Caco-2 (cell line): ENCODE data around the gene ARPC2. TPM values are rescaled to one million over a fixed set of nuclear protein-coding genes. Genes with fewer than 3 reads are reported as not detected.

Source experiments
- BruUV-seq: library from RNA; stranded (reverse); fragments of 400-500 nt; replicated peaks from 2 replicates; lab custom pipeline; 2021; lab: Mats Ljungman, UMichigan
- CTCF ChIA-PET: fragments of 300-600 bp; sonication (Branson Sonifier 250); formaldehyde crosslinking; loops from one replicate; lab custom pipeline; 2022; ENCODE audit warnings: antibody characterized with exemption; lab: Charles Lee
- POLR2A ChIA-PET: fragments of 300-600 bp; sonication (Branson Sonifier 250); formaldehyde crosslinking; loops from one replicate; lab custom pipeline; 2022; ENCODE audit warnings: antibody characterized with exemption; lab: Charles Lee
- DNase-seq, 2 experiments: peaks; one replicate each; pipeline versions ENCODE4 v3.0.0 to v3.0.0-alpha.2; 2020 to 2022
- H3K27me3 ChIP-seq: replicated peaks from 2 replicates; pipeline ENCODE4 v1.6.0; 2011; ENCODE audit warnings: low read length; ENCODE audit not compliant: control insufficient read depth, insufficient read depth
- H3K36me3 ChIP-seq: 2 replicates; pipeline ENCODE4 v1.5.1; 2011; ENCODE audit warnings: low read length; ENCODE audit not compliant: control insufficient read depth, insufficient read depth
- H3K4me1 ChIP-seq: fragments of 250-450 bp; sonication (Bioruptor Pico); 2 replicates; pipeline ENCODE4 v1.5.1; 2020; ENCODE audit warnings: mild to moderate bottlenecking
- H3K4me3 ChIP-seq: 2 replicates; pipeline ENCODE4 v1.5.1; 2011; ENCODE audit warnings: low read depth, mild to moderate bottlenecking, control low read depth, low read length
- H3K9me3 ChIP-seq: fragments of 250-450 bp; sonication (Bioruptor Pico); 2 replicates; pipeline ENCODE4 v1.5.1; 2020; ENCODE audit warnings: mild to moderate bottlenecking, moderate library complexity
- H3K27ac Mint-ChIP-seq: one replicate; pipeline ENCODE4 v1.8.0; 2022; ENCODE audit warnings: mixed read lengths; ENCODE audit not compliant: unreplicated experiment
- H3K27me3 Mint-ChIP-seq: one replicate; pipeline ENCODE4 v1.8.0; 2022; ENCODE audit warnings: mixed read lengths; ENCODE audit not compliant: insufficient read depth, unreplicated experiment
- H3K36me3 Mint-ChIP-seq: one replicate; pipeline ENCODE4 v1.8.0; 2022; ENCODE audit warnings: mild to moderate bottlenecking, mixed read lengths; ENCODE audit not compliant: insufficient read depth, unreplicated experiment
- H3K4me1 Mint-ChIP-seq: one replicate; pipeline ENCODE4 v1.8.0; 2022; ENCODE audit warnings: low read depth, mixed read lengths; ENCODE audit not compliant: unreplicated experiment
- H3K4me3 Mint-ChIP-seq: one replicate; pipeline ENCODE4 v1.8.0; 2022; ENCODE audit warnings: mild to moderate bottlenecking, moderate library complexity, mixed read lengths; ENCODE audit not compliant: unreplicated experiment
- H3K9me3 Mint-ChIP-seq: one replicate; pipeline ENCODE4 v1.8.0; 2022; ENCODE audit warnings: mixed read lengths; ENCODE audit not compliant: unreplicated experiment
- intact Hi-C: fragments of 100-400 bp; cut with micrococcal nuclease; formaldehyde crosslinking; loops from one replicate; pipeline ENCODE4 v1.10.0; 2022; ENCODE audit not compliant: unreplicated experiment
- total RNA-seq: library from RNA; stranded (reverse); gene quantifications from 2 replicates; pipeline ENCODE4 v1.2.3, GENCODE V29; 2022
- TF ChIP-seq, protein P1 (sequence below), 2 experiments: fragments of 200-600 bp in 1 of 2; IDR thresholded peaks; 1 replicate in 1 of 2; 2 replicates in 1 of 2; pipeline versions ENCODE4 v1.5.1 to v1.8.0; 2011 to 2022; ENCODE audit warnings: antibody characterized with exemption in 1 of 2, control low read depth in 1 of 2, inconsistent platforms in 1 of 2, low read depth in 1 of 2, low read length in 1 of 2, mild to moderate bottlenecking in 1 of 2, moderate library complexity in 1 of 2; ENCODE audit not compliant: insufficient read depth in 1 of 2, severe bottlenecking in 1 of 2, unreplicated experiment in 1 of 2

The ARPC2 gene
- total RNA-seq, 1 experiment from 2014 or later = 284 TPM

DNA sequence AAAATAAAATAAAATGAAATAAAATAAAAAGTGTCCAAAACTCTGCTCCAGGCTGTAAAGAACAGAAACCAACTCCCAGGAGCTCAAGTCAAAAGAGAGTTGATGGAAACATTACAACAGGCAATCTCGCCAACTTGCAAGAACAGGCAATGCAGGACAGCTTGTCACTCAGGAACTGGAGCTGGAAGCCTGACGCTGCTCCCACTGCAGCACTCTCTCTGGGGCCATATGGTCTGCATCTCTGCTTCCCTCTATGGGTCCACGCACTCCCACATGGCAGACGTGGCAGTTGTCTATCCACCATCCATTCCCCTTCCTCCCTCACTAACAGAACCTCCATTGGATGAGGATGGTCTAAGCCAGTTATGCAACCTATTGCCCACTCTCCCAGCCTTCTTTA lies 23.3 kb upstream of the ARPC2 start:
- Histone ChIP-seq H3K4me3 (no peak overlapping the region), H3K4me1 (no peaks in the 10 kb centered on the region), H3K9me3 (no peaks in the 10 kb centered on the region), H3K36me3 (no peaks in the 10 kb centered on the region), H3K27me3 (no peaks in the 10 kb centered on the region)
- Mint-ChIP-seq H3K36me3 (no peaks in the 10 kb centered on the region), H3K4me3 (no peak overlapping the region), H3K27ac (no peak overlapping the region), H3K27me3 (peaks cover 5% of the 10 kb centered on the region), H3K9me3 (no peaks in the 10 kb centered on the region), H3K4me1 (no peaks in the 10 kb centered on the region)
- POLR2A ChIA-PET = interaction anchor here (0.5 kb wide), 1 partner anchor 40 kb away, joined by 4 read pairs; no protein-coding TSS in a partner anchor
- intact Hi-C loops = no loop called here
- CTCF ChIA-PET = interaction anchor here (1.7 kb wide), 1 partner anchor 37 kb away, joined by 5 read pairs; no protein-coding TSS in a partner anchor
- no peak for DNase-seq
- BruUV-seq = no TSS peak
- TF ChIP-seq, protein P1, sequence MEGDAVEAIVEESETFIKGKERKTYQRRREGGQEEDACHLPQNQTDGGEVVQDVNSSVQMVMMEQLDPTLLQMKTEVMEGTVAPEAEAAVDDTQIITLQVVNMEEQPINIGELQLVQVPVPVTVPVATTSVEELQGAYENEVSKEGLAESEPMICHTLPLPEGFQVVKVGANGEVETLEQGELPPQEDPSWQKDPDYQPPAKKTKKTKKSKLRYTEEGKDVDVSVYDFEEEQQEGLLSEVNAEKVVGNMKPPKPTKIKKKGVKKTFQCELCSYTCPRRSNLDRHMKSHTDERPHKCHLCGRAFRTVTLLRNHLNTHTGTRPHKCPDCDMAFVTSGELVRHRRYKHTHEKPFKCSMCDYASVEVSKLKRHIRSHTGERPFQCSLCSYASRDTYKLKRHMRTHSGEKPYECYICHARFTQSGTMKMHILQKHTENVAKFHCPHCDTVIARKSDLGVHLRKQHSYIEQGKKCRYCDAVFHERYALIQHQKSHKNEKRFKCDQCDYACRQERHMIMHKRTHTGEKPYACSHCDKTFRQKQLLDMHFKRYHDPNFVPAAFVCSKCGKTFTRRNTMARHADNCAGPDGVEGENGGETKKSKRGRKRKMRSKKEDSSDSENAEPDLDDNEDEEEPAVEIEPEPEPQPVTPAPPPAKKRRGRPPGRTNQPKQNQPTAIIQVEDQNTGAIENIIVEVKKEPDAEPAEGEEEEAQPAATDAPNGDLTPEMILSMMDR (IDR thresholded peaks at IDR 0.05; ENCODE audit: insufficient read depth in 1 of 2, low read depth in 1 of 2, low read length in 1 of 2, severe bottlenecking in 1 of 2, unreplicated experiment in 1 of 2) = no peak

DNA sequence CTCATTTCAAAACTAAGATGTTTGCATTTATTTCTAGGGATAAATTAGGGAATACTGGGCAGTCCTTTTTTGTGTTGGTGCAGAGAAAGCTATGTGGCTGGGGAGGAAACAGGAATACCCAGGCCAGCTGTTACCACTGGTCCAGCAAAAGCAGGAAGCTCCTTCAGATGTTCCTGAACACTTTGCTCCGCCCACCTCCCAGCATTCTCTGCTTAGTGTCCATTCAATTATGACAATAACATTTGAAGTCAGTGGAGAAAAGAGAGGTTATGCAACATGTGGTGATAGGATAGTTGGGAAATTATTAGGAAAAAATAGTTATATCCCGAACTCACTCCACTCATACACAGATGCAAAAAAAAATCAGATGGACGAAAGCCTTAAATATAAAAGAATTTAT lies 22.1 kb upstream of the ARPC2 start:
- Histone ChIP-seq H3K4me1 (no peaks in the 10 kb centered on the region), H3K4me3 (no peak overlapping the region), H3K36me3 (no peaks in the 10 kb centered on the region), H3K9me3 (no peaks in the 10 kb centered on the region), H3K27me3 (no peaks in the 10 kb centered on the region)
- BruUV-seq = no TSS peak
- DNase-seq = no peak
- Mint-ChIP-seq H3K27me3 (peaks cover 9% of the 10 kb centered on the region), H3K27ac (no peak overlapping the region), H3K4me1 (no peaks in the 10 kb centered on the region), H3K36me3 (no peaks in the 10 kb centered on the region), H3K4me3 (no peak overlapping the region), H3K9me3 (no peaks in the 10 kb centered on the region)
- intact Hi-C loops = no loop called here
- CTCF ChIA-PET = interaction anchor here (1.7 kb wide), 1 partner anchor 36 kb away, joined by 5 read pairs; no protein-coding TSS in a partner anchor
- TF ChIP-seq, protein P1 (IDR thresholded peaks at IDR 0.05; ENCODE audit: insufficient read depth in 1 of 2, low read depth in 1 of 2, low read length in 1 of 2, severe bottlenecking in 1 of 2, unreplicated experiment in 1 of 2) = no peak
- POLR2A ChIA-PET = interaction anchor here (0.6 kb wide), 1 partner anchor 418 kb away, joined by 3 read pairs; no protein-coding TSS in a partner anchor

DNA sequence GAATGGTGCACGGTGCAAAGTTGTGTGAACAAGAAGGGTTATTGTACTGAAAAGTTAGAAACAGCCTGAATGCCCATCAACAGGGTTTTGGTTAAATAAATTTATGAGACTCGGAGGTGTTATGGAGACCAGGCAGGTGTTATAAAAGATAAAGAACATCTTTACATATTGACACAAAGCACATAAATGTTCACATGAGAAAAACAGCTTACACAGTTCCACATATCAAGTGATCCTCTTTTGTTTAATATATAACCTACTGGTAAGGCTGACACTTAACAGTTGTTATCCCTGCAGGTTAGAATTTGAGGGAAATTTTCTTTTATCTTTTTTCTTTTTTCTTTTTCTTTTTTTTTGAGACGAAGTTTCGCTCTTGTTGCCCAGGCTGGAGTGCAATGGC lies 20.0 kb upstream of the ARPC2 start:
- intact Hi-C loops = no loop called here
- CTCF ChIA-PET = no interaction called here
- no peak for DNase-seq
- H3K27me3 Mint-ChIP-seq = peaks cover 12% of the 10 kb centered on the region
- H3K4me3 Mint-ChIP-seq = no peak overlapping the region
- Histone ChIP-seq H3K27me3 (no peaks in the 10 kb centered on the region), H3K9me3 (no peaks in the 10 kb centered on the region), H3K36me3 (no peaks in the 10 kb centered on the region), H3K4me3 (no peak overlapping the region), H3K4me1 (no peaks in the 10 kb centered on the region)
- POLR2A ChIA-PET = no interaction called here
- H3K36me3 Mint-ChIP-seq = no peaks in the 10 kb centered on the region
- TF ChIP-seq, protein P1 (IDR thresholded peaks at IDR 0.05; ENCODE audit: insufficient read depth in 1 of 2, low read depth in 1 of 2, low read length in 1 of 2, severe bottlenecking in 1 of 2, unreplicated experiment in 1 of 2) = no peak
- no TSS peak for BruUV-seq
- no peaks in the 10 kb centered on the region for H3K4me1 Mint-ChIP-seq
- no peak overlapping the region for H3K27ac Mint-ChIP-seq
- H3K9me3 Mint-ChIP-seq = no peaks in the 10 kb centered on the region
